ENCODE results near the gene SPTA1.
"Not testable (repeated sequence)": the region's sequence is repeated elsewhere in the genome, so short reads cannot be mapped to it uniquely, and the experiment has no call there.

The SPTA1 gene

GRCh38 chr1:158686111-158687009, at the start of gene SPTA1:
Gene SPTA1, minus strand, starts transcription at chr1:158686715. Its CDS starts 198 bp downstream, at chr1:158686517.
- DNase-seq, result no peak

GRCh38 chr1:158735848-158736247, 49.3 kb upstream of the SPTA1 start:
- DNase-seq, result no peak

- DNase-seq, result no peak
These were observed 46.0 kb upstream of the SPTA1 start for GRCh38 chr1:158732524-158732923.

- no peak for DNase-seq
These were observed 45.2 kb upstream of the SPTA1 start for GRCh38 chr1:158731707-158732106.

- no peak for DNase-seq
These were observed 43.9 kb upstream of the SPTA1 start for GRCh38 chr1:158730453-158730852.

GRCh38 chr1:158728510-158729225, 42.2 kb upstream of the SPTA1 start:
- no peak for DNase-seq

GRCh38 chr1:158724442-158724841, 37.9 kb upstream of the SPTA1 start:
- DNase-seq, result no peak

- no peak for DNase-seq
These were observed 34.1 kb upstream of the SPTA1 start, which contains the start of gene OR6K3 for GRCh38 chr1:158720620-158721019. Gene OR6K3, minus strand, starts transcription at chr1:158720720. Its CDS starts 2,605 bp downstream, at chr1:158718115.

GRCh38 chr1:158719664-158720063, 33.1 kb upstream of the SPTA1 start:
- DNase-seq, result no peak

- DNase-seq, result no peak
These were observed 30.8 kb upstream of the SPTA1 start for GRCh38 chr1:158717344-158717743.

- DNase-seq, result no peak
These were observed 29.8 kb upstream of the SPTA1 start for GRCh38 chr1:158716335-158716734.

GRCh38 chr1:158714754-158715153, 28.2 kb upstream of the SPTA1 start:
- no peak for DNase-seq

- no peak for DNase-seq
These were observed 24.6 kb upstream of the SPTA1 start for GRCh38 chr1:158711098-158711497.

GRCh38 chr1:158706096-158706495, 19.6 kb upstream of the SPTA1 start:
- no peak for DNase-seq

- no peak for DNase-seq
These were observed 14.0 kb upstream of the SPTA1 start, which contains the start of gene OR6K2 for GRCh38 chr1:158700552-158700951. Gene OR6K2, minus strand, starts transcription at chr1:158700652. Its CDS starts 0 bp downstream, at chr1:158700652.

GRCh38 chr1:158694596-158694995, 8.1 kb upstream of the SPTA1 start:
- no peak for DNase-seq

- no peak for DNase-seq
These were observed 5.8 kb upstream of the SPTA1 start for GRCh38 chr1:158692356-158692755.

- DNase-seq, result no peak
These were observed 5.4 kb upstream of the SPTA1 start for GRCh38 chr1:158691907-158692306.

- DNase-seq, result not testable (repeated sequence)
These were observed 4.6 kb upstream of the SPTA1 start for GRCh38 chr1:158691149-158691548.

- DNase-seq, result no peak
These were observed 3.4 kb upstream of the SPTA1 start for GRCh38 chr1:158689875-158690274.

GRCh38 chr1:158689110-158689509, 2.6 kb upstream of the SPTA1 start:
- DNase-seq, result no peak

GRCh38 chr1:158688343-158688742, 1.8 kb upstream of the SPTA1 start:
- not testable (repeated sequence) for DNase-seq

- DNase-seq, result no peak
These were observed 522 bp upstream of the SPTA1 start for GRCh38 chr1:158687037-158687436.

GRCh38 chr1:158685085-158685484, 1.4 kb downstream of the SPTA1 start:
- no peak for DNase-seq

Data from CD4-positive, alpha-beta T cell treated with Interferon alpha-2 for 1 hour (primary cell).